Measurements from ENCODE around the gene TPM4. TPM values are rescaled to one million over a fixed set of nuclear protein-coding genes. Genes with fewer than 3 reads are reported as not detected.

TPM4 gene
- total RNA-seq = 96.7 TPM

DNA sequence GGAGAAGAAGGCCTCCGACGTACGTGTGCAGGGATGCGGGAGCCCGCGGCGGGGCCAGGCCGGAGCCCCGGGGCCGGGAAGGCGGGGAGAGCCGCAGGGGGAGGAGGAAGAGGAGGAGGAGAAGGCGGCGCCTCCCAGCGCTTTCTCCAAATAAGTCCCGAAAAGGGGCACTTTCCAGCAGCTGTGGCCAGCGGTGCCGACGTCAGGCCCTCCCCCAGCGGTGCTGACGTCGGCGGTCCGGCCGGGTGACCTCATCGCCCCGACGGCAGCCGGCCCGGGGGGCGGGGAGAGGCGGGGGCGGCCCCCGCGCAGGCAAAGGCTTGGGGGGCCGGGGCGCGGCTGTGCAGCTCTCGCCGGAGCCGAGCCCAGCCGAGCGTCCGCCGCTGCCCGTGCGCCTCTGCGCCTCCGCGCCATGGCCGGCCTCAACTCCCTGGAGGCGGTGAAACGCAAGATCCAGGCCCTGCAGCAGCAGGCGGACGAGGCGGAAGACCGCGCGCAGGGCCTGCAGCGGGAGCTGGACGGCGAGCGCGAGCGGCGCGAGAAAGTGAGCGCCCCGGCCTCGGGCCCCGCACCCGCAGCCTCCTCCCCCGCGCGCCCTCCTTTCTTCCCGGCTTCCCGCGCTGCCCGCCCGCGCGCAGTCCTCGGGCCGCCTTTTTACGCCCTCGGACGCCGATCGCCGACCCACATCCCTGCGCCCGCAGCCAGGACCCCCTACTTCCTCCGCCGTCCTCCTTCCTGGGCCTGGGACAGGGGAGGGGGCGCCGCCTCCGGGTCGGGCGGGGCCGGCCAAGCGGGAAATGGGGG, at the start of gene TPM4:
TPM4 (plus strand) TSS at position 342 of the 804 bp plus-strand sequence; CDS start at position 413, 71 bp downstream.

DNA sequence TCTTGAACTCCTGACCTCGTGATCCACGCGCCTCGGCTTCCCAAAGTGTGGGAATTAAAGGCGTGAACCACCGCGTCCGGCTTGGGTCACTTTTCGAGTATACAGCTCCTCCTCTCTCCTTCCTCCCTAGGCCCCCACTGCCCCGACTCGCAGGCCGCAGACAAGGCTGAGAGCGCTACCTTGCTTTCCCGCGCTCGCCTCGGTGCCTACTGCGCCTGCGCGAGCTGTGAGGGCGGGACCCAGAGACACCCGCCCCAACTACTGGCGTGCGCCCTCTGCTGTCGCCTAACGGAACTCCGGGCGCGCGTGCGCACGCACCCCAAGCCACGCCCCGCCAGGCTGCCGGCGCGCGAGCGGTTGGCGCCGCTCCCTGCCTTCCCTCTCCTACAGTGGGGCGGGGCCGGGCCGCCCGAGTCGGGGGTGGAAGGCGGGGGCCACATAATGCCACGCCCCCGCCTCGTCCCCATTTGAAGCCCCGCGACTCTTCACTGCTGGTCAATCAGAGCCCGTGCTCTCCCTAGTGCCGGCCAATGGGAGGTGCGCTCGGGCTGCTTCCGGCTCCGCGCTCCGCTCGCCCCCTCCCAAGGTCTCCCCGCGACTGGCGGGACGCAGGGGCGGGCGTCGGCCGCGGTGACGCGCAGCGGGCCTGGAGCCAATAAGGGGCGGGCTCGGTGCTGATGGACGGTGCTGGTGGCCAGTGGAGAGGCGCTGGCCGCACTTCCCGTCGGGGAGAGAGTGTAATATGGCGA, 35.0 kb downstream of the TPM4 start, which contains the start of gene RAB8A:
RAB8A (plus strand) TSS at position 730 of the 749 bp plus-strand sequence; CDS start at position 743, 13 bp downstream.

DNA sequence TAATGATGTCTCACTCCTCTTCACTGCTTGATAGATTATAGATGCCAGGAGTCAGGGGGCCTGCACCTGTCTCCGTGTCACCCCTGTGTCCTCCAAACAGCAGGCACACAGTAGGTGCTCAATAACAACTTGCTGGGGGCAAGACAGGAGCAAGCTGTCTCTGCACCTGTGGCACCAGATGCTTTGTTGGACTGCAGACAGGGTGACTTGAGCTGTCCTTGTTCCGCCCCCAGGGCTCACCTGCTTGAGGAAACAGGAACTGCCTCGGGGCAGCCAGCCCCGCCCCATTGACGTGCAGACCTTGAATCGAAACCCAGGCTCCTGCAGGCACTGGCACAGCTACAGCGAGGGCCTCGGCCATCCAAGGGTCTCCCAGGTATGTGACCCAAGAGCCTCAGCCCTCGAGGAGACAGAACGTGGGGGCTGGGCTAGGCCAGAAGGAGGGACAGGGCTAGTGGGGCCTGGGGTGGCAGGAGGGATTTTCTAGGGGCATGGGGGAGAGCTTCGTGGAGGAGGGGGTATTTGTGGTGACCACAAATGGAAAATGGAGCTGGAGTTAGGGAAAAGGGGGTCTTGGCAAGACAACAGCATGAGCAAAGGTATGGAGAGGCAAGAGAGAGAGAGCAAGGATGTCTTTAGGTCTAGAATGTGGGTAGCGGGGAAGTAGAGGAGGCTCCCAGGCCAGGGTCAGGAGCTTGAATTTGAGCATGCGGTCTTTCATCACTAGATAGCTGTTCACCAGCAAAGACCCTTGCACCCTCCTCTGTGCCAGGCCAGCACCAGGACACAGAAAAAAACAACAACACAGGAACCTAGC, 67.3 kb downstream of the TPM4 start, which contains the start of gene HSH2D:
HSH2D (plus strand) TSS at position 287 of the 817 bp plus-strand sequence. CDS start 5,066 bp downstream, outside the sequence.

Other genes with a start within 250 kb of the TPM4 start
- gene CYP4F2, start 178.4 kb upstream of the TPM4 start, total RNA-seq = not detected
- gene CYP4F11, start 142.0 kb upstream of the TPM4 start, total RNA-seq = 0.63 TPM
- gene OR10H4, start 127.5 kb upstream of the TPM4 start, total RNA-seq = not detected
- 42.9 TPM for gene RAB8A, start 35.4 kb downstream of the TPM4 start, total RNA-seq
- gene HSH2D, start 67.2 kb downstream of the TPM4 start, total RNA-seq = not detected
- not detected for gene CIB3, start 97.0 kb downstream of the TPM4 start, total RNA-seq
- gene FAM32A, start 108.9 kb downstream of the TPM4 start, total RNA-seq = 86.1 TPM
- gene AP1M1, start 121.4 kb downstream of the TPM4 start, total RNA-seq = 53.8 TPM
- gene KLF2, start 248.3 kb downstream of the TPM4 start, total RNA-seq = 1.9 TPM

Measured in parietal lobe (tissue), 1 donor.